Measurements from ENCODE around the gene STK32C. TPM values are rescaled to one million over a fixed set of nuclear protein-coding genes. Genes with fewer than 3 reads are reported as not detected.

The STK32C gene
- polyA plus RNA-seq, 2 of the 4 experiments (the other 2 are of a cell fraction), result 29.9 to 43.6 TPM

GRCh38 chr10:132179551-132180392, 128.0 kb downstream of the STK32C start:
- TF ChIP-seq RAD21 (conservative IDR thresholded peaks at IDR 0.05 in 1 of 2, IDR thresholded peaks at IDR 0.05 in 1 of 2), result no peak
- TF ChIP-seq PHF8 (IDR thresholded peaks at IDR 0.05; ENCODE audit: borderline replicate concordance, low read depth), result no peak
- no peak for TF ChIP-seq FOSL2 (IDR thresholded peaks at IDR 0.05)
- TF ChIP-seq FOSL2 (CRISPR knock-in tag; IDR thresholded peaks at IDR 0.05), result peak; percentile 45; the same call in 1 of the 2 replicates
- TF ChIP-seq, protein P1, sequence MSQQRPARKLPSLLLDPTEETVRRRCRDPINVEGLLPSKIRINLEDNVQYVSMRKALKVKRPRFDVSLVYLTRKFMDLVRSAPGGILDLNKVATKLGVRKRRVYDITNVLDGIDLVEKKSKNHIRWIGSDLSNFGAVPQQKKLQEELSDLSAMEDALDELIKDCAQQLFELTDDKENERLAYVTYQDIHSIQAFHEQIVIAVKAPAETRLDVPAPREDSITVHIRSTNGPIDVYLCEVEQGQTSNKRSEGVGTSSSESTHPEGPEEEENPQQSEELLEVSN (IDR thresholded peaks at IDR 0.05; ENCODE audit: borderline replicate concordance, low read depth), result peak; percentile 66
- TF ChIP-seq, protein P2, sequence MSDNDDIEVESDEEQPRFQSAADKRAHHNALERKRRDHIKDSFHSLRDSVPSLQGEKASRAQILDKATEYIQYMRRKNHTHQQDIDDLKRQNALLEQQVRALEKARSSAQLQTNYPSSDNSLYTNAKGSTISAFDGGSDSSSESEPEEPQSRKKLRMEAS (IDR thresholded peaks at IDR 0.05), result peak; percentile 76
- Histone ChIP-seq H3K9me3 (no peaks in the 10 kb centered on the region), H3K27ac (peak overlapping the region; percentile 34 to 76; a peak in 5 of 6 replicates), H3K4me1 (peaks cover 44% of the 10 kb centered on the region), H3K4me2 (peak overlapping the region; percentile 38), H3K4me3 (no peak overlapping the region)
- ChIA-PET CTCF (interaction anchor here (0.8 to 2.0 kb wide), 2 partner anchors 28 to 157 kb away, joined by 3 to 5 read pairs; no protein-coding TSS in a partner anchor), POLR2A (interaction anchor here (0.7 kb wide), 1 partner anchor 178 kb away, joined by 3 read pairs; no protein-coding TSS in a partner anchor)
- FAIRE-seq, result no peak
- WGBS (ENCODE audit: missing lambda C conversion rate), result 63% methylated on average over 13 of the region's 16 CpGs
- DNase-seq (ENCODE audit: low read depth in 1 of 2, low spot score in 1 of 2), result peak in 1 of 2 experiments; percentile 65
- peak; percentile 72 to 83 for ATAC-seq

GRCh38 chr10:132178672-132179545, 128.8 kb downstream of the STK32C start:
- CTCF ChIA-PET, result interaction anchor here (0.8 to 2.0 kb wide), 4 partner anchors 12 to 156 kb away, joined by 3 to 5 read pairs (median 4); no protein-coding TSS in a partner anchor
- peak overlapping the region; percentile 34 to 76; a peak in 5 of 6 replicates for H3K27ac ChIP-seq
- no peak for TF ChIP-seq CHD2 (IDR thresholded peaks at IDR 0.05; ENCODE audit: low read length, partially characterized antibody)
- no peak for ATAC-seq
- H3K4me2 ChIP-seq, result peak overlapping the region; percentile 38; the same call in 2 of the 3 replicates
- H3K4me3 ChIP-seq, result no peak overlapping the region
- H3K4me1 ChIP-seq, result peaks cover 44% of the 10 kb centered on the region
- no peak for FAIRE-seq
- H3K9me3 ChIP-seq, result no peaks in the 10 kb centered on the region
- DNase-seq (ENCODE audit: low read depth in 1 of 2, low spot score in 1 of 2), result no peak
- WGBS (ENCODE audit: missing lambda C conversion rate), result 84% methylated on average over 22 of the region's 23 CpGs
- POLR2A ChIA-PET, result interaction anchor here (0.7 kb wide), 1 partner anchor 177 kb away, joined by 3 read pairs; no protein-coding TSS in a partner anchor

GRCh38 chr10:132178046-132178445, 129.7 kb downstream of the STK32C start:
- no peak overlapping the region for H3K27ac ChIP-seq
- no peaks in the 10 kb centered on the region for H3K9me3 ChIP-seq
- no peak overlapping the region for H3K4me3 ChIP-seq
- DNase-seq (ENCODE audit: low read depth in 1 of 2, low spot score in 1 of 2), result no peak
- no peak overlapping the region for H3K4me2 ChIP-seq
- 89% methylated on average over 6 of the region's 6 CpGs for WGBS (ENCODE audit: missing lambda C conversion rate)
- TF ChIP-seq EHMT2 (IDR thresholded peaks at IDR 0.05; ENCODE audit: low read depth), result no peak
- no peak for TF ChIP-seq SMC3 (IDR thresholded peaks at IDR 0.05)
- TF ChIP-seq CEBPB (IDR thresholded peaks at IDR 0.05), result no peak
- no peak for TF ChIP-seq FOSB (CRISPR knock-in tag; IDR thresholded peaks at IDR 0.05)
- TF ChIP-seq, protein P3, sequence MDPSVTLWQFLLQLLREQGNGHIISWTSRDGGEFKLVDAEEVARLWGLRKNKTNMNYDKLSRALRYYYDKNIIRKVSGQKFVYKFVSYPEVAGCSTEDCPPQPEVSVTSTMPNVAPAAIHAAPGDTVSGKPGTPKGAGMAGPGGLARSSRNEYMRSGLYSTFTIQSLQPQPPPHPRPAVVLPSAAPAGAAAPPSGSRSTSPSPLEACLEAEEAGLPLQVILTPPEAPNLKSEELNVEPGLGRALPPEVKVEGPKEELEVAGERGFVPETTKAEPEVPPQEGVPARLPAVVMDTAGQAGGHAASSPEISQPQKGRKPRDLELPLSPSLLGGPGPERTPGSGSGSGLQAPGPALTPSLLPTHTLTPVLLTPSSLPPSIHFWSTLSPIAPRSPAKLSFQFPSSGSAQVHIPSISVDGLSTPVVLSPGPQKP (IDR thresholded peaks at IDR 0.05; ENCODE audit: low read depth, low read length), result no peak
- no peak for TF ChIP-seq JUNB (IDR thresholded peaks at IDR 0.05)
- TF ChIP-seq, protein P1 (IDR thresholded peaks at IDR 0.05; ENCODE audit: borderline replicate concordance, low read depth), result no peak
- TF ChIP-seq CHD2 (IDR thresholded peaks at IDR 0.05; ENCODE audit: low read length, partially characterized antibody), result no peak
- TF ChIP-seq, protein P4, sequence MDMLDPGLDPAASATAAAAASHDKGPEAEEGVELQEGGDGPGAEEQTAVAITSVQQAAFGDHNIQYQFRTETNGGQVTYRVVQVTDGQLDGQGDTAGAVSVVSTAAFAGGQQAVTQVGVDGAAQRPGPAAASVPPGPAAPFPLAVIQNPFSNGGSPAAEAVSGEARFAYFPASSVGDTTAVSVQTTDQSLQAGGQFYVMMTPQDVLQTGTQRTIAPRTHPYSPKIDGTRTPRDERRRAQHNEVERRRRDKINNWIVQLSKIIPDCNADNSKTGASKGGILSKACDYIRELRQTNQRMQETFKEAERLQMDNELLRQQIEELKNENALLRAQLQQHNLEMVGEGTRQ (IDR thresholded peaks at IDR 0.05), result no peak
- TF ChIP-seq, protein P5, sequence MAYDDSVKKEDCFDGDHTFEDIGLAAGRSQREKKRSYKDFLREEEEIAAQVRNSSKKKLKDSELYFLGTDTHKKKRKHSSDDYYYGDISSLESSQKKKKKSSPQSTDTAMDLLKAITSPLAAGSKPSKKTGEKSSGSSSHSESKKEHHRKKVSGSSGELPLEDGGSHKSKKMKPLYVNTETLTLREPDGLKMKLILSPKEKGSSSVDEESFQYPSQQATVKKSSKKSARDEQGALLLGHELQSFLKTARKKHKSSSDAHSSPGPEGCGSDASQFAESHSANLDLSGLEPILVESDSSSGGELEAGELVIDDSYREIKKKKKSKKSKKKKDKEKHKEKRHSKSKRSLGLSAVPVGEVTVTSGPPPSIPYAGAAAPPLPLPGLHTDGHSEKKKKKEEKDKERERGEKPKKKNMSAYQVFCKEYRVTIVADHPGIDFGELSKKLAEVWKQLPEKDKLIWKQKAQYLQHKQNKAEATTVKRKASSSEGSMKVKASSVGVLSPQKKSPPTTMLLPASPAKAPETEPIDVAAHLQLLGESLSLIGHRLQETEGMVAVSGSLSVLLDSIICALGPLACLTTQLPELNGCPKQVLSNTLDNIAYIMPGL (CRISPR knock-in tag; IDR thresholded peaks at IDR 0.05; ENCODE audit: borderline replicate concordance), result no peak
- TF ChIP-seq GATA3 (IDR thresholded peaks at IDR 0.05; ENCODE audit: borderline replicate concordance), result no peak
- TF ChIP-seq HOXA7 (CRISPR knock-in tag; IDR thresholded peaks at IDR 0.05), result no peak
- no peak for TF ChIP-seq NR3C1 (IDR thresholded peaks at IDR 0.05)
- no peak for TF ChIP-seq NPAS2 (CRISPR knock-in tag; IDR thresholded peaks at IDR 0.05; ENCODE audit: borderline replicate concordance)
- TF ChIP-seq KDM5A (IDR thresholded peaks at IDR 0.05), result no peak
- H3K4me1 ChIP-seq, result peaks cover 39% of the 10 kb centered on the region
- no peak for ATAC-seq
- FAIRE-seq, result no peak
- CTCF ChIA-PET, result interaction anchor here (0.8 to 2.0 kb wide), 3 partner anchors 12 to 26 kb away, joined by 3 to 5 read pairs (median 5); no protein-coding TSS in a partner anchor
- POLR2A ChIA-PET, result no interaction called here

All from A549 (cell line).